Osteoblast (primary cell): ENCODE data around the gene DSE. TPM values are rescaled to one million over a fixed set of nuclear protein-coding genes. Genes with fewer than 3 reads are reported as not detected.

Experiments
- DNase-seq: peaks from one replicate; pipeline ENCODE4 v3.0.0; 2011; ENCODE audit warnings: low spot score, mixed read lengths; ENCODE audit not compliant: insufficient read length; ENCODE audit errors: missing footprints
- H2AFZ ChIP-seq: 2 replicates; pipeline ENCODE4 v1.6.0; 2011; ENCODE audit warnings: mild to moderate bottlenecking, low read length
- H3K27ac ChIP-seq: 2 replicates; pipeline ENCODE4 v1.5.1; 2011; ENCODE audit warnings: mild to moderate bottlenecking, low read depth, low read length, moderate library complexity
- H3K27me3 ChIP-seq: 2 replicates; pipeline ENCODE4 v1.6.0; 2012; ENCODE audit warnings: mild to moderate bottlenecking, control low read depth, inconsistent platforms, low read length, moderate library complexity; ENCODE audit not compliant: insufficient read depth
- H3K36me3 ChIP-seq: 2 replicates; pipeline ENCODE4 v1.5.1; 2011; ENCODE audit warnings: mild to moderate bottlenecking, low read length, control low read depth, moderate library complexity; ENCODE audit not compliant: insufficient read depth
- H3K4me1 ChIP-seq: 2 replicates; pipeline ENCODE4 v1.5.1; 2011; ENCODE audit warnings: mild to moderate bottlenecking, low read length, control low read depth, moderate library complexity; ENCODE audit not compliant: insufficient read depth
- H3K4me2 ChIP-seq: 2 replicates; pipeline ENCODE4 v1.6.0; 2011; ENCODE audit warnings: mild to moderate bottlenecking, low read length; ENCODE audit not compliant: insufficient read depth
- H3K4me3 ChIP-seq: fragments of 200-600 bp; sonication (generic); 3 replicates; pipeline ENCODE4 v1.5.1; 2012; ENCODE audit warnings: mild to moderate bottlenecking, low read length, inconsistent platforms; ENCODE audit not compliant: insufficient read depth
- H3K79me2 ChIP-seq: 2 replicates; pipeline ENCODE4 v1.6.0; 2012; ENCODE audit warnings: mild to moderate bottlenecking, low read length, control low read depth, inconsistent platforms; ENCODE audit not compliant: insufficient read depth
- H3K9me3 ChIP-seq: 2 replicates; pipeline ENCODE4 v1.5.1; 2011; ENCODE audit warnings: low read depth, low read length, control low read depth
- H4K20me1 ChIP-seq: 2 replicates; pipeline ENCODE4 v1.6.0; 2012; ENCODE audit warnings: mild to moderate bottlenecking, low read length, control low read depth; ENCODE audit not compliant: insufficient read depth
- CTCF ChIP-seq: IDR thresholded peaks from 2 replicates; pipeline ENCODE4 v1.5.1; 2011; ENCODE audit warnings: mild to moderate bottlenecking, low read depth, low read length, moderate library complexity; ENCODE audit errors: extremely low read depth
- total RNA-seq: library from RNA; depleted of rRNA; stranded (reverse); fragments of >200 nt; gene quantifications from 2 replicates; pipeline ENCODE4 v1.2.3, GENCODE V29; 2012

DSE gene
- total RNA-seq, 1 donor = 193 TPM

DNA sequence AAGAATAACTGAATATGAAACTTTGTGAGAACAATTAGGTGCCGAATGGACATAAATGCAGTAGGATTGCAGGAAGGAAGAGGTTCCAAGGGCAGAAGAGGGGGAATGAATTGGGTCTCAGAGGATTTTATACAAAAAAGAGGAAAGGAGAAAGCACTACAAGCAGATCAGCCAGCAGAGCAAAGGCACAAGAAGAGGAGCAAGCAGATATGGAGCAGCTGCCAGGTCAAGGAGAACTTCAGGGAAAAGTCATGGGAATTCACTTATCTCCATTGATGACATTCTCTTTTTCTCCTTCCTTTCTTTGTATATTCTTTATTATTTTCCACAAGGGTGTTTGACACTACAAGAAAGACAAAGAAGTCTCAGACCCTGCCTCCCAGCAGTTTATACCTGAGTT, 9.6 kb downstream of the DSE start:
- Histone ChIP-seq H3K27ac (no peak overlapping the region), H3K27me3 (no peaks in the 10 kb centered on the region), H2AFZ (no peak overlapping the region), H3K4me2 (no peak overlapping the region), H3K4me1 (peaks cover 15% of the 10 kb centered on the region), H3K4me3 (no peak overlapping the region), H3K79me2 (peaks cover 86% of the 10 kb centered on the region), H3K9me3 (no peaks in the 10 kb centered on the region), H3K36me3 (peaks cover 10% of the 10 kb centered on the region), H4K20me1 (peaks cover 42% of the 10 kb centered on the region)
- TF ChIP-seq CTCF = no peak
- no peak for DNase-seq

DNA sequence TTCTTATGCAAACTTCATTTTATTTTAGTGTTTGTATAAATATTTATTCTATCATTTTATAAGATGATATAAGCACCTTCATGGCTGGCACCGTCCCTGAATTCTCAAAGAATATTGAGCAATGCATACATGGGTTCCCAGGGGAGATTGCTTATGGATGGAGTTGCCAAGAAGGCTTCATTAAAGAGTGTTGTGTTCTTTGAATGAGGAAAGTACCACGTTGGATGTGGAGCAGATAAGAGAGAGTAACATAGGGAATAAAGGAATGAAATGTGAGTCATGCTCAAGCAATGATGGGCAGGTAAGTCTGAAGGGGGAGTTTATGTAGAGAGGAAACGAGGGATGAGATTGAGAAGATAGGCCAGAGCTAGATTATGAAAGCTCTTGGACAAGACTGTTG, 10.3 kb downstream of the DSE start:
- no peaks in the 10 kb centered on the region for H3K27me3 ChIP-seq
- H2AFZ ChIP-seq = no peak overlapping the region
- TF ChIP-seq CTCF = no peak
- no peak overlapping the region for H3K4me2 ChIP-seq
- no peak for DNase-seq
- peaks cover 39% of the 10 kb centered on the region for H4K20me1 ChIP-seq
- peaks cover 10% of the 10 kb centered on the region for H3K36me3 ChIP-seq
- peaks cover 21% of the 10 kb centered on the region for H3K4me1 ChIP-seq
- H3K9me3 ChIP-seq = no peaks in the 10 kb centered on the region
- H3K79me2 ChIP-seq = peaks cover 80% of the 10 kb centered on the region
- H3K4me3 ChIP-seq = no peak overlapping the region
- H3K27ac ChIP-seq = no peak overlapping the region

DNA sequence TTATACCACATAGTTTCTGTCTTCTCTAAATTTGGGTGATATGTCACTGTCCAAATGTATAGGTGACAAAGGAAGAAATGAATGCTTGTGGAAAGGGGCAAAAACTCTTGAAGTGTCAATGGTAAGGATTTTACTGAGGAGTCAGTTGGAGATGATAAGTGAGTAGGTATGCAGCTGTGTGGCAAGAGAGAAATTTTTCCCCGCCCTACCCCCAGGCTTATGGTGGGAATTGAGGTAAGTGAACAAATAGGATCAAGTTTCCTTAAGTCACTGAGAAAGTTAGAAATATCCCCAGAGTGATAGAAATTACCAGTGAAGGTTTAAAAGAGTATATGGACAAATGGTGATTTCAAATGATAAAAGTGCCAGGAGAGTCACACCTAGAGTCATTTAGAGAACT, 11.8 kb downstream of the DSE start:
- Histone ChIP-seq H3K9me3 (no peaks in the 10 kb centered on the region), H3K27ac (no peak overlapping the region), H3K4me1 (peaks cover 37% of the 10 kb centered on the region), H3K4me2 (no peak overlapping the region), H2AFZ (no peak overlapping the region), H3K79me2 (peaks cover 64% of the 10 kb centered on the region), H4K20me1 (peaks cover 26% of the 10 kb centered on the region), H3K36me3 (peaks cover 6% of the 10 kb centered on the region), H3K27me3 (no peaks in the 10 kb centered on the region), H3K4me3 (no peak overlapping the region)
- TF ChIP-seq CTCF = no peak
- DNase-seq = no peak

DNA sequence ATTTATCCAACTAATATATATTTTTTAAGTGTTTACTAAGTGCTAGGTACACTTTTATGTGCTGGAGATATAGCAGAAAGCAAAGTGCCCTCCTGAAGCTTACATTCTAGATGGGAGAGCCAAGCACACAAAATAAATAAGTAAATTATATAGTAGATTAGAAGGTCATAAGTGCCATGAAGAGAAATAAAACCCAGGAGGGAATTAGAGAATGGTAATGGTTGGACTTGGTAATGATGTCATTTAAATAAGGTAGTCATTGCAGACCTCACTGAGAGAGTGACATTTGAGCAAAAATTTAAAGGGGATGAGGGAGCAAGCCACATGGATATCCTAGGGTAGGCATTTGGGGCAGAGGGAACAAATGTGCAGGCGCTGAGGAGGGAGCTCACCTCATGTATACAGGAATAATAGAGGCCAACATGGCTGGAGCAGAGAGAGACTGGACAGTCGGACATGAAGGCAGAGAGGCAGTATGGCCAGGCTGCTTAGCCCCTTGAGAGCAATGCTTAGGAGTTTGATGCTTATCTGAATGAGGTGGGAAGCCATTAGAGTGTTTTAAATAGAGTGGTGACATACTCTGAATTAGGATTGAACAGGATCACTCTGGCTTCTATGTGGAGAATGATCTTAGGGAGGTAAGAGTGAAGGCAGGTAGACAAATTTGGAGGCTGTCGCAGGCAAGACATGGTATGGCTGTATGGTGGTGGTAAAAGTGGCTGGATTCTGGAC, 14.1 kb downstream of the DSE start:
- H3K79me2 ChIP-seq = peaks cover 62% of the 10 kb centered on the region
- peaks cover 60% of the 10 kb centered on the region for H3K4me1 ChIP-seq
- H2AFZ ChIP-seq = peak overlapping the region; percentile 23
- no peak for TF ChIP-seq CTCF
- peaks cover 2% of the 10 kb centered on the region for H3K36me3 ChIP-seq
- H3K4me2 ChIP-seq = peak overlapping the region; percentile 73
- peak overlapping the region; percentile 94 for H3K27ac ChIP-seq
- no peaks in the 10 kb centered on the region for H3K27me3 ChIP-seq
- no peaks in the 10 kb centered on the region for H3K9me3 ChIP-seq
- H4K20me1 ChIP-seq = peaks cover 12% of the 10 kb centered on the region
- no peak overlapping the region for H3K4me3 ChIP-seq
- no peak for DNase-seq
